NT2/D1 (cell line): ENCODE measurements around the gene ARHGAP10.
"Not testable (repeated sequence)": the region's sequence is repeated elsewhere in the genome, so short reads cannot be mapped to it uniquely, and the experiment has no call there.

Experiments
- DNase-seq: peaks from one replicate; pipeline ENCODE4 v3.0.0-alpha.2; 2011; ENCODE audit warnings: low read depth, low spot score
- H3K27me3 ChIP-seq: 2 replicates; pipeline ENCODE4 v1.6.0; 2011; ENCODE audit warnings: mild to moderate bottlenecking; ENCODE audit not compliant: insufficient read length, insufficient read depth
- H3K36me3 ChIP-seq: 2 replicates; pipeline ENCODE4 v1.6.1; 2011; ENCODE audit warnings: mild to moderate bottlenecking, low read length, mixed read lengths; ENCODE audit not compliant: insufficient read depth, insufficient read length
- H3K4me1 ChIP-seq: 2 replicates; pipeline ENCODE4 v1.5.1; 2011; ENCODE audit not compliant: insufficient read depth, insufficient read length
- H3K4me3 ChIP-seq: 2 replicates; pipeline ENCODE4 v1.5.1; 2011; ENCODE audit warnings: low read depth; ENCODE audit not compliant: insufficient read length
- H3K9ac ChIP-seq: 2 replicates; pipeline ENCODE4 v1.6.0; 2011; ENCODE audit warnings: low read depth; ENCODE audit not compliant: insufficient read length
- H3K9me3 ChIP-seq: 2 replicates; pipeline ENCODE4 v1.5.1; 2011; ENCODE audit warnings: mild to moderate bottlenecking, low read length; ENCODE audit not compliant: insufficient read depth
- SUZ12 ChIP-seq: IDR thresholded peaks from 2 replicates; pipeline ENCODE4 v1.6.1; 2011; ENCODE audit not compliant: insufficient read length, insufficient read depth; ENCODE audit errors: extremely low read depth
- YY1 ChIP-seq: IDR thresholded peaks from 2 replicates; pipeline ENCODE4 v1.6.1; 2011; ENCODE audit not compliant: insufficient read length, insufficient read depth
- ZNF274 ChIP-seq: IDR thresholded peaks from 2 replicates; pipeline ENCODE4 v1.6.1; 2011; ENCODE audit warnings: mild to moderate bottlenecking, low read depth, low read length

The ARHGAP10 gene

DNA sequence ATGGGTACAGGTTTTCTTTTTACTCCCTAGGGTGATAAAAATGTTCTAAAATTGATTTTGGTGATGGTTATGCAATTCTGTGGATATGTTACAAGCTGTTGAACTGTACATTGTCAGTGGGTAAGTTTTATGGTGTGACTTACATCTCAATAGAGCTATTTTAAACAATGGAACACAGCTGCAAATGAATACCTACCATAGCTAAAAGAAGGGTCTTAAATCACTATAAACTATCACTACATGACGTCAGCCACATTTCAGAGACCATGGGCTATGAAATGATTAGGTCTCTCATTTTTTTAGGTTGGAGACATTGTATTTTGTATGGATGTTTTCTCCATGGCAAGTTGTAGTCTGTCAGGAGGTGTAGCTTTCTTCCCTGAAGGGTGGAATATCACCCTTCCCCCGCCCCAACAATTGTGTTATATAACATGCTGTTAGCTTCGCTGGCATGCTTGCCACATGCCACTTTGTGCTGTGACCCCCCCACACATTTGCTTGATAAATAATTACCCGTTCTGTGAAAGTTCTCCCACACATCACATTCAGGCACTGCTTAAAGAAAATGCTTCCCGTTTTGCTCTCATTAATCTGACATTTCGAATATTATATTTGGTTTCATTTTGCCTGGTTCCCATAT lies 159.7 kb downstream of the ARHGAP10 start:
- DNase-seq: no peak
- Histone ChIP-seq H3K4me3 (no peak overlapping the region), H3K4me1 (no peaks in the 10 kb centered on the region), H3K9me3 (peaks cover 15% of the 10 kb centered on the region), H3K36me3 (peaks cover 6% of the 10 kb centered on the region), H3K9ac (no peak overlapping the region), H3K27me3 (no peaks in the 10 kb centered on the region)
- TF ChIP-seq SUZ12: no peak
- no peak for TF ChIP-seq ZNF274
- TF ChIP-seq YY1: no peak

DNA sequence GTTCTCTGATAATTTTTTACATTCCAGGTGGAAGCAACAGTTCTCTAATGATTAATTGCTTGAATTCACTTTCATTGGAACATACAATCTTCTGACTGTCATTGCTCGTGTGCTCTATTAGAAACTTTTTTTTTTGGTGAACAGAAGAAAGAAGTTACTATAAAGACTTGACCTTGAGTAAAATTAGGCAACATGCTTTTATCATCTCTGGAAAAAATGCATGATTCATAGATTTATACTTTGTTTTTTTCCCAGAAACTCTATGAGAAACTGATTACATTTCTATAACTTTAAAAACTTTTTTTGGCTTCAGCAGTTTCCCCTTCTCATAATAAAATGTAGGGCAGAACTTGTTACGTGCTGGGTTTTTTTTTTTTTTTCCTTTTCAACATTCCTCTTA lies 167.6 kb downstream of the ARHGAP10 start:
- DNase-seq: no peak
- TF ChIP-seq YY1 (no peak), SUZ12 (no peak), ZNF274 (no peak)
- no peak overlapping the region for H3K9ac ChIP-seq
- no peaks in the 10 kb centered on the region for H3K27me3 ChIP-seq
- no peaks in the 10 kb centered on the region for H3K36me3 ChIP-seq
- peaks cover 4% of the 10 kb centered on the region for H3K9me3 ChIP-seq
- H3K4me3 ChIP-seq: no peak overlapping the region
- no peaks in the 10 kb centered on the region for H3K4me1 ChIP-seq

DNA sequence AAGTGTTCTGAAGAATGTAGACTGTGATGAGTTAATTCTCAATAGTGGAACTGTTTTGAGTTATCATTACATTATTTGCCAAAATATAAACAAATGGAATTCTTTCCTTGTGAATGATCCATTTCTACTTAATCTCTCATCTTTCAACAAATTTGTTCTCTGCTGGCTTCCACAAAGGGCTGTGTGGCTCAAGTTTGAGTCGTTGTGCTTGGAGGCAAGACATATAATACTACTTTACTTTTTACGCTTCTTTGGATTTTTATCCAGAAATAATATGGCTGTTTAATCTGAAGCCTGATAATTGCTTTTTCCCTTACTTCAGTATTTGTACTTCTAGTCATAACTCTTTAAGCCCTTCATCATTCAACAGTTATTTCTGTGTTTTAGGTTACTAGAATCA lies 169.5 kb downstream of the ARHGAP10 start:
- Histone ChIP-seq H3K27me3 (no peaks in the 10 kb centered on the region), H3K4me3 (no peak overlapping the region), H3K36me3 (no peaks in the 10 kb centered on the region), H3K9ac (no peak overlapping the region), H3K9me3 (no peaks in the 10 kb centered on the region; the same call in 1 of the 2 replicates), H3K4me1 (no peaks in the 10 kb centered on the region)
- no peak for DNase-seq
- TF ChIP-seq YY1 (no peak), ZNF274 (no peak)

DNA sequence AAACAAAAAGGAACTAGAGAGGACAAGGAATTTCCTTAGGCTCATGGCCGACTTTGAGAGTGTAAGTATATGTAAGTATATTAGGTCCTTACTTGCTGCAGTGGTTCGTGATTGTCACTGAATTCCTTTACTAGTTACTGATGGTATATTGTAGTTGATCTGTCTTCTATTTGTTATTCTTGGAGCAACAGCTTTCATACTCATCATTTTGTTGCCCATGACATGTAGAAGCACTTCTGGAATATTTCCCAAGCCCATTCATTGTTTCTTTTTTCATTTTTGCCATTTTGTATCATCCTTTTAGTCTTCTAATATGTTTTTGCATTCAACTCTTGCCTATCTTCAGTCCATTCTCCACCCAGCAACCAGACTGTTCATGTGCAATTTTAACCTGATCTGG lies 170.0 kb downstream of the ARHGAP10 start:
- no peak overlapping the region for H3K4me3 ChIP-seq
- no peaks in the 10 kb centered on the region; the same call in 1 of the 2 replicates for H3K9me3 ChIP-seq
- DNase-seq: no peak
- H3K27me3 ChIP-seq: no peaks in the 10 kb centered on the region
- no peaks in the 10 kb centered on the region for H3K36me3 ChIP-seq
- no peak overlapping the region for H3K9ac ChIP-seq
- no peak for TF ChIP-seq SUZ12
- TF ChIP-seq YY1: no peak
- TF ChIP-seq ZNF274: no peak
- H3K4me1 ChIP-seq: no peaks in the 10 kb centered on the region

DNA sequence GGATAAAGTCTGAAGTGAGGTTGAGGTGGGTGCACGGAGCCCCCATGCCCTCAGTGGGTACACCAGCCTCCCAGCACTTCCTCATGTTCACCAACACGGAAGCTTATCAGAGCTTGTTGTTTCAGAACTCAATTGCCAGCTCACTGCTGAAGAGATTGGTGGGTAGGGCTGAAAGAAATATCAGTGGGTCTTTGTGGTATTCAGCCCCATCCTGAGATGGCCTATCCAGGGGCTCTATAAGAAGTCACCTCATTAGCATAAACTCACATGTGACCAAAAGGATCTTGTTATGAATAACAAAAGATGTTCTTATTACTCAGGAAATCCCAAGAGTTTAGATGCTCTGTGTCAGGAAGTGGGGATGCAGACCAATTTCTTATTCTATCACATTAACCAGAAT lies 177.3 kb downstream of the ARHGAP10 start:
- Histone ChIP-seq H3K9ac (no peak overlapping the region), H3K9me3 (no peaks in the 10 kb centered on the region), H3K4me1 (no peaks in the 10 kb centered on the region), H3K4me3 (no peak overlapping the region), H3K36me3 (peaks cover 13% of the 10 kb centered on the region), H3K27me3 (no peaks in the 10 kb centered on the region)
- DNase-seq: no peak
- TF ChIP-seq SUZ12 (no peak), YY1 (no peak), ZNF274 (no peak)

DNA sequence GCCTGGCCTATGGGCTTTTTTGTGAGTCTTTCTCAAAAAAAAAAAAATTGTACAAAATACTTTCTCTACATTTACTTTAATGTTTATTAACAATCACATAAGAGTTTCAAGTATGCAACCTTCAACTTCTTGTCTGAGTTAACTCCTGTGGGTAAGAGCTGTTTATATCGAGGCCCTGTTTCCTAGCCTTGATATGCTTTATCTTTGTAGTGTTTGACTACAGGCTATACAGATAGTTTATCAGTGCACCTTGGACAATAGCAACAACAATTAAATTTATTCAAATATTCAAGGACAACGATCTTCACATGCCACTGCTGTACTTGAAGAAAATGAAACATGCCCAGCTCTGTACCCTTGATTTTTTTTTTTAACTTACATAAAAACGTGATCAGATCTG lies 178.4 kb downstream of the ARHGAP10 start:
- Histone ChIP-seq H3K4me1 (no peaks in the 10 kb centered on the region), H3K4me3 (no peak overlapping the region), H3K36me3 (peaks cover 13% of the 10 kb centered on the region), H3K9ac (no peak overlapping the region), H3K27me3 (no peaks in the 10 kb centered on the region), H3K9me3 (no peaks in the 10 kb centered on the region)
- DNase-seq: no peak
- no peak for TF ChIP-seq YY1
- TF ChIP-seq ZNF274: no peak
- TF ChIP-seq SUZ12: no peak

DNA sequence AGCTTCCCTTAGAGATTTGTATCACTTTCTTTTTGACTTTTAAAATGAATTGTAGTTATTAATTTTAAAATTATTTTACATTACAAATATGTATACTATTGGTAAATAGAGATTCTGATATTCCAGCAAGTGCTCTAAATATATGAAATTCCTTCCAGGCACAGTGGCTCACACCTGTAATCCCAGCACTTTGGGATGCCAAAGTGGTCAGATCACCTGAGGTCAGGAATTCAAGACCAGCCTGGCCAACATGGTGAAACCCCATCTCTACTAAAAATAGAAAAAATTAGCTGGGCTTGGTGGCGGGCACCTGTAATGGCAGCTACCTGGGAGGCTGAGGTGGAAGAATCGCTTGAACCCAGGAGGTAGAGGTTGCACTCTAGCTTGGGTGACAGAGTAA lies 180.2 kb downstream of the ARHGAP10 start:
- H3K9me3 ChIP-seq, H3K4me3 ChIP-seq, DNase-seq, H3K4me1 ChIP-seq, H3K27me3 ChIP-seq, H3K9ac ChIP-seq: not testable (repeated sequence)
- peaks cover 13% of the 10 kb centered on the region for H3K36me3 ChIP-seq

DNA sequence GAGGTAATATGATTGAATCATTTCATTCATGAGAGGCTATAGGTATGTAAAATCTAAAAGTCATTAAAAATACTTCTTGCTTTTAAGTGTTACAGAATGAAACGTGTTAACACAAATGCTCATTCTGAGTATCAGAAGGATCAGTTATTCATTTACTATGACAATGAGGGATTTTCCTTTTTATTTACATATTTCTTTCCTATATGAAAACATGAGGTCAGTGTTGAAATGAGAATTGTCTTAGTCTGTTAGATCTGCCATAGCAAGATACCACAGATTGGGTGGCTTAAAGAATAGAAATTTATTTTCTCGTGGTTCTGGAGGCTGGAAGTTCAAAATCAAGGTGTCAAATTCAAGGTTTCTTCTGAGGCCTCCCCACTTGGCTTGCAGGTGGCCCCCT lies 181.2 kb downstream of the ARHGAP10 start:
- H3K4me3 ChIP-seq: no peak overlapping the region
- H3K27me3 ChIP-seq: no peaks in the 10 kb centered on the region
- no peak for DNase-seq
- no peaks in the 10 kb centered on the region for H3K9me3 ChIP-seq
- TF ChIP-seq YY1 (no peak), SUZ12 (no peak), ZNF274 (no peak)
- H3K4me1 ChIP-seq: no peaks in the 10 kb centered on the region
- H3K9ac ChIP-seq: no peak overlapping the region
- peaks cover 13% of the 10 kb centered on the region for H3K36me3 ChIP-seq
